ENCODE measurements around the gene NOSIP. TPM values are rescaled to one million over a fixed set of nuclear protein-coding genes. Genes with fewer than 3 reads are reported as not detected.
A peak's percentile ranks its signal among the peaks of the same experiment; 100 is the strongest.

NOSIP gene
- total RNA-seq, 2 donors from 2014 or later = 58.0 to 62.3 TPM

- H3K9me3 ChIP-seq (ENCODE audit: control insufficient read depth, low read length) = no peaks in the 10 kb centered on the region
- TF ChIP-seq, protein P1, sequence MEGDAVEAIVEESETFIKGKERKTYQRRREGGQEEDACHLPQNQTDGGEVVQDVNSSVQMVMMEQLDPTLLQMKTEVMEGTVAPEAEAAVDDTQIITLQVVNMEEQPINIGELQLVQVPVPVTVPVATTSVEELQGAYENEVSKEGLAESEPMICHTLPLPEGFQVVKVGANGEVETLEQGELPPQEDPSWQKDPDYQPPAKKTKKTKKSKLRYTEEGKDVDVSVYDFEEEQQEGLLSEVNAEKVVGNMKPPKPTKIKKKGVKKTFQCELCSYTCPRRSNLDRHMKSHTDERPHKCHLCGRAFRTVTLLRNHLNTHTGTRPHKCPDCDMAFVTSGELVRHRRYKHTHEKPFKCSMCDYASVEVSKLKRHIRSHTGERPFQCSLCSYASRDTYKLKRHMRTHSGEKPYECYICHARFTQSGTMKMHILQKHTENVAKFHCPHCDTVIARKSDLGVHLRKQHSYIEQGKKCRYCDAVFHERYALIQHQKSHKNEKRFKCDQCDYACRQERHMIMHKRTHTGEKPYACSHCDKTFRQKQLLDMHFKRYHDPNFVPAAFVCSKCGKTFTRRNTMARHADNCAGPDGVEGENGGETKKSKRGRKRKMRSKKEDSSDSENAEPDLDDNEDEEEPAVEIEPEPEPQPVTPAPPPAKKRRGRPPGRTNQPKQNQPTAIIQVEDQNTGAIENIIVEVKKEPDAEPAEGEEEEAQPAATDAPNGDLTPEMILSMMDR (conservative IDR thresholded peaks at IDR 0.05) = no peak
- no peak overlapping the region for H3K4me3 ChIP-seq (ENCODE audit: low read length)
- H3K27ac ChIP-seq (ENCODE audit: low read depth, low read length) = peak overlapping the region; percentile 32
- H3K9ac ChIP-seq (ENCODE audit: extremely low read depth, low read length, poor library complexity, severe bottlenecking) = no peak overlapping the region
- Mint-ChIP-seq H3K4me3 (no peak overlapping the region), H3K36me3 (ENCODE audit: low read depth) (no peaks in the 10 kb centered on the region), H3K27ac (peak overlapping the region; percentile 55), H3K9me3 (no peaks in the 10 kb centered on the region), H3K4me1 (peaks cover 6% of the 10 kb centered on the region), H3K27me3 (ENCODE audit: insufficient read depth) (no peaks in the 10 kb centered on the region)
- no peaks in the 10 kb centered on the region for H3K36me3 ChIP-seq (ENCODE audit: control insufficient read depth, insufficient read depth, low read length)
- H3K27me3 ChIP-seq (ENCODE audit: control insufficient read depth, insufficient read depth, low read length, poor library complexity, severe bottlenecking) = no peaks in the 10 kb centered on the region
- no peaks in the 10 kb centered on the region for H3K4me1 ChIP-seq (ENCODE audit: control insufficient read depth, insufficient read depth, low read length)
- 78 to 79% methylated on average over 3 to 8 of the region's 8 CpGs for WGBS, 2 experiments (ENCODE audit: insufficient coverage in 1 of 2, insufficient read length in 1 of 2)
- DNase-seq = peak; percentile 94
Measured at GRCh38 chr19:49585023-49585422, 4.7 kb upstream of the NOSIP start.

DNA sequence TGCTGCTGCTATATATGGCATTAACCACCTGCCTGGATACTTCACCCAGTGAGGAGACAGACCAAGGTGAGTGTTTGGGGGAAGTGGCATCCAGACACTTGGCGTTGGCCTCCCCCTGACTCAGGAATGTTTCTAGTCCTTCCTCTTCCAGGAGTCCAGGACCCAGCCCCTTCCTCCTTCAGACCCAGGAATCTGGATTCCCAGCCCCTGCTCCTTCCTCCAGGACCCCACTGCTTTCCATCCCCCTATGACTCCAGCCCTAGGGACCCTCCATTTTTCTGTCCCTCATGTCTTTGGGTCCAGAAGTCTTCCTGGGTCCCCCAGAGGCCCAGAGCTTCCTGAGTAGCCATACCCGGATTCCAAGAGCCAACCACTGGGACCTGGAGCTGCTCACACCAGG lies 2.9 kb upstream of the NOSIP start:
- H3K4me3 Mint-ChIP-seq = no peak overlapping the region
- H3K36me3 ChIP-seq (ENCODE audit: control insufficient read depth, insufficient read depth, low read length) = no peaks in the 10 kb centered on the region
- no peaks in the 10 kb centered on the region for H3K27me3 ChIP-seq (ENCODE audit: control insufficient read depth, insufficient read depth, low read length, poor library complexity, severe bottlenecking)
- H3K27ac Mint-ChIP-seq = no peak overlapping the region
- H3K36me3 Mint-ChIP-seq (ENCODE audit: low read depth) = no peaks in the 10 kb centered on the region
- no peak overlapping the region for H3K9ac ChIP-seq (ENCODE audit: extremely low read depth, low read length, poor library complexity, severe bottlenecking)
- no peak overlapping the region for H3K4me3 ChIP-seq (ENCODE audit: low read length)
- DNase-seq = no peak
- WGBS, 2 experiments (ENCODE audit: insufficient coverage in 1 of 2, insufficient read length in 1 of 2) = 63 to 76% methylated on average over 2 of the region's 2 CpGs
- no peaks in the 10 kb centered on the region for H3K9me3 Mint-ChIP-seq
- no peaks in the 10 kb centered on the region for H3K27me3 Mint-ChIP-seq (ENCODE audit: insufficient read depth)
- H3K4me1 Mint-ChIP-seq = peaks cover 15% of the 10 kb centered on the region
- no peaks in the 10 kb centered on the region for H3K4me1 ChIP-seq (ENCODE audit: control insufficient read depth, insufficient read depth, low read length)
- no peaks in the 10 kb centered on the region for H3K9me3 ChIP-seq (ENCODE audit: control insufficient read depth, low read length)
- H3K27ac ChIP-seq (ENCODE audit: low read depth, low read length) = no peak overlapping the region
- TF ChIP-seq, protein P1 (conservative IDR thresholded peaks at IDR 0.05) = no peak

GRCh38 chr19:49581007-49581508 lies 702 bp upstream of the NOSIP start, which contains the start of gene PRRG2:
Gene PRRG2, plus strand, starts transcription at chr19:49581316. Its CDS starts 1,904 bp downstream, at chr19:49583220.
- Histone ChIP-seq H3K36me3 (ENCODE audit: control insufficient read depth, insufficient read depth, low read length) (peaks cover 6% of the 10 kb centered on the region), H3K9ac (ENCODE audit: extremely low read depth, low read length, poor library complexity, severe bottlenecking) (peak within 1 kb of the TSS; percentile 75), H3K9me3 (ENCODE audit: control insufficient read depth, low read length) (no peaks in the 10 kb centered on the region), H3K27me3 (ENCODE audit: control insufficient read depth, insufficient read depth, low read length, poor library complexity, severe bottlenecking) (no peaks in the 10 kb centered on the region), H3K4me1 (ENCODE audit: control insufficient read depth, insufficient read depth, low read length) (no peaks in the 10 kb centered on the region), H3K27ac (ENCODE audit: low read depth, low read length) (peak within 1 kb of the TSS; percentile 9), H3K4me3 (ENCODE audit: low read length) (peak within 1 kb of the TSS; percentile 96)
- H3K4me1 Mint-ChIP-seq = peaks cover 15% of the 10 kb centered on the region
- no peaks in the 10 kb centered on the region for H3K9me3 Mint-ChIP-seq
- TF ChIP-seq, protein P1 (conservative IDR thresholded peaks at IDR 0.05) = no peak
- peak; percentile 74 for DNase-seq
- WGBS, 2 experiments (ENCODE audit: insufficient coverage in 1 of 2, insufficient read length in 1 of 2) = 67 to 68% methylated on average over 5 to 15 of the region's 15 CpGs
- peak within 1 kb of the TSS; percentile 96 for H3K4me3 Mint-ChIP-seq
- no peaks in the 10 kb centered on the region for H3K27me3 Mint-ChIP-seq (ENCODE audit: insufficient read depth)
- peaks cover 3% of the 10 kb centered on the region for H3K36me3 Mint-ChIP-seq (ENCODE audit: low read depth)
- peak within 1 kb of the TSS; percentile 97 for H3K27ac Mint-ChIP-seq

Measured in endodermal cell (in vitro differentiated cells).